Measurements from ENCODE around the gene RDH14. TPM values are rescaled to one million over a fixed set of nuclear protein-coding genes. Genes with fewer than 3 reads are reported as not detected.

Gene RDH14
- polyA plus RNA-seq, 1 donor = 30.6 TPM

DNA sequence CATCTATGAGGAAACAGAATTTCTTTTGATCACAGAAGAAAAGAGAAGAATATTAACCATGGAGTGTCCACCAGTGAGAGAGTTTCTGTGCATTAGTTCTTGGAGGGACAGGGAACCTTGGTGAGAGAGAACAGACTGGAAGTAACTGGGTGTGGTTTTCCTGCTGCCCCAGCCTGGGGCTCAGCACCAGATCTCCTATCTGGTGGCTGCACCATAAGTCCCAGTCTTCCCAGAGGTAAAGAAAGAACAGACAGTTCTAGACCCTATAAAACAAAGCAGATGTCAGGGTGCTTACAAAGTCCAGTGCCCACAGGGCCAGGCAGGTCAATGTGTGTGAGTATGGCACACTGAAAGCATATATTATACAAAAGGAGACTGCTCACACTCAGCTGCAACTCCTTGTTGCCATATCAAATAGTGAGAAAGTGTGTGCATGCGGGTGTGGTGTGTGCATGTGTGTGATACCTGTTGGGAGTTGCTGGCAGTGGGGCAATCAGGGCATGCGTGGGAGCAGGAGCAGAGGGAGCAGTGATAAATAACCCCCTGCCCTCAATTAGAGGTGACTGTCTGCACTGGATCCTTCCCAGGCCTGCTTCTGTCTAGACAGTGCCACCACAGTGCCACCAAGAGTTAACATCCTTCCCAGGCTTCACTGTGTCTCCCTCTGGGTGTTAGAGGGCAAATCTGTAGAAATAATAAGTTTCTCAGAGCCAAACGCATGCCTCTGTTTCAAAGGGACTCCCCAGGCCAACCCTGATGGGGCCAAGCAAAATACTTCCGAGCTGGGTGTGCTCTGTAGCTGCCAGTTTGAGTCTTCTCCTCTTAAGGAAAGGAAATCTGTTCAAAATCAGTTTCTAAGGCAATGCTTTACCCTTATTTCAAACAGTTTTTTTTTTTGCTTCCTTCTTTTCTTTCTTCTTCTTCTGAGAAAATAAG lies 45.7 kb downstream of the RDH14 start:
- Histone ChIP-seq H3K4me1 (ENCODE audit: control insufficient read depth, insufficient read depth, low read length) (no peaks in the 10 kb centered on the region), H3K27ac (ENCODE audit: low read length) (no peak overlapping the region), H3K36me3 (ENCODE audit: control insufficient read depth, insufficient read depth, low read length) (no peaks in the 10 kb centered on the region), H3K9me3 (ENCODE audit: control insufficient read depth, low read depth, low read length) (no peaks in the 10 kb centered on the region), H3K27me3 (ENCODE audit: control insufficient read depth, insufficient read depth, low read length) (no peaks in the 10 kb centered on the region), H3K4me3 (ENCODE audit: low read length) (no peak overlapping the region)
- WGBS (ENCODE audit: insufficient coverage, low lambda C conversion rate) = no CpG with 5 or more reads among the region's 4 CpGs
- DNase-seq = no peak

- Histone ChIP-seq H3K4me1 (ENCODE audit: control insufficient read depth, insufficient read depth, low read length) (peaks cover under 1% of the 10 kb centered on the region), H3K36me3 (ENCODE audit: control insufficient read depth, insufficient read depth, low read length) (no peaks in the 10 kb centered on the region), H3K9me3 (ENCODE audit: control insufficient read depth, low read depth, low read length) (no peaks in the 10 kb centered on the region), H3K27me3 (ENCODE audit: control insufficient read depth, insufficient read depth, low read length) (no peaks in the 10 kb centered on the region), H3K4me3 (ENCODE audit: low read length) (no peak overlapping the region), H3K27ac (ENCODE audit: low read length) (no peak overlapping the region)
- DNase-seq = no peak
- 80% methylated on average over 1 of the region's 2 CpGs for WGBS (ENCODE audit: insufficient coverage, low lambda C conversion rate)
Observed at GRCh38 chr2:18510775-18511174, 49.7 kb downstream of the RDH14 start.

GRCh38 chr2:18506883-18507509 lies 53.5 kb downstream of the RDH14 start:
- DNase-seq = no peak
- H3K36me3 ChIP-seq (ENCODE audit: control insufficient read depth, insufficient read depth, low read length) = no peaks in the 10 kb centered on the region
- WGBS (ENCODE audit: insufficient coverage, low lambda C conversion rate) = 91% methylated on average over 4 of the region's 8 CpGs
- H3K4me1 ChIP-seq (ENCODE audit: control insufficient read depth, insufficient read depth, low read length) = peaks cover 3% of the 10 kb centered on the region
- no peaks in the 10 kb centered on the region for H3K9me3 ChIP-seq (ENCODE audit: control insufficient read depth, low read depth, low read length)
- no peaks in the 10 kb centered on the region for H3K27me3 ChIP-seq (ENCODE audit: control insufficient read depth, insufficient read depth, low read length)
- H3K27ac ChIP-seq (ENCODE audit: low read length) = no peak overlapping the region
- H3K4me3 ChIP-seq (ENCODE audit: low read length) = no peak overlapping the region

- Histone ChIP-seq H3K27me3 (ENCODE audit: control insufficient read depth, insufficient read depth, low read length) (no peaks in the 10 kb centered on the region), H3K27ac (ENCODE audit: low read length) (peak overlapping the region; percentile 32), H3K4me1 (ENCODE audit: control insufficient read depth, insufficient read depth, low read length) (peaks cover 3% of the 10 kb centered on the region), H3K9me3 (ENCODE audit: control insufficient read depth, low read depth, low read length) (no peaks in the 10 kb centered on the region), H3K36me3 (ENCODE audit: control insufficient read depth, insufficient read depth, low read length) (no peaks in the 10 kb centered on the region), H3K4me3 (ENCODE audit: low read length) (no peak overlapping the region)
- 60% methylated on average over 1 of the region's 4 CpGs for WGBS (ENCODE audit: insufficient coverage, low lambda C conversion rate)
- peak in 1 of 2 donors; percentile 45 for DNase-seq
Observed at GRCh38 chr2:18505703-18506341, 54.6 kb downstream of the RDH14 start.

Other genes with a start within 250 kb of the RDH14 start
- 0.75 TPM for gene NT5C1B, start 28.9 kb upstream of the RDH14 start, polyA plus RNA-seq

Data from large intestine (tissue), 3 donors.